ENCODE measurements around the gene C22orf15.

C22orf15 gene

GRCh38 chr22:23784215-23784732, 21.5 kb downstream of the C22orf15 start:
- no peaks in the 10 kb centered on the region for H3K9me3 Mint-ChIP-seq
- H3K4me3 Mint-ChIP-seq: no peak overlapping the region
- no peak for DNase-seq
- no peak for TF ChIP-seq CTCF (IDR thresholded peaks at IDR 0.05)
- H3K27me3 Mint-ChIP-seq (ENCODE audit: low read depth, poor library complexity): no peaks in the 10 kb centered on the region
- H3K36me3 Mint-ChIP-seq (ENCODE audit: low read depth): peaks cover under 1% of the 10 kb centered on the region
- no peak overlapping the region for H3K27ac Mint-ChIP-seq
- peaks cover 43% of the 10 kb centered on the region for H3K4me1 Mint-ChIP-seq

DNA sequence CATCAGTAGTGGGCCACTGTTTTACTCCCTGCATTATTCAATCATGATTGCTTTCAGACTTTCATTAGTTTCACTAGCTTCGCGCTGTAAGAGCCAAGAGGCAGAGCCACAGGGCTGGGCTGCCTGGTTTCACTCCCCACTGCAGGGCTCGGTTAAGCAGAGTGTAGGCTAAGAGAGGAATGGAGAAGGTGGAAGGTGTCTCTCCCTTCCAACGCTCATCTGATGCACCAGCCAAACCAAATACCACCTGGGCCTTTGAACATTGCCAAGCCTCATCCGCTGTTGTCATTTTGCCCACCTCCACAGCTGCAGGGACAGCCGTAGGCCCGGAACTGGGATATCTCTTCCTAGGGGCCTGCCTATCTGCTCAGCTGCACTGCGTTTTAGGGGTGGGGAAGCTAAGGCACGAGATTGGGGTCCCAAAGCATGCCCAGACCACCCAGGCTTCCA, 23.5 kb downstream of the C22orf15 start:
- no peak for DNase-seq
- peak overlapping the region; percentile 93 for H3K4me3 Mint-ChIP-seq
- peaks cover 43% of the 10 kb centered on the region for H3K4me1 Mint-ChIP-seq
- H3K27ac Mint-ChIP-seq: peak overlapping the region; percentile 92
- no peaks in the 10 kb centered on the region for H3K27me3 Mint-ChIP-seq (ENCODE audit: low read depth, poor library complexity)
- H3K9me3 Mint-ChIP-seq: no peaks in the 10 kb centered on the region
- TF ChIP-seq CTCF (IDR thresholded peaks at IDR 0.05): no peak
- H3K36me3 Mint-ChIP-seq (ENCODE audit: low read depth): peaks cover 9% of the 10 kb centered on the region

DNA sequence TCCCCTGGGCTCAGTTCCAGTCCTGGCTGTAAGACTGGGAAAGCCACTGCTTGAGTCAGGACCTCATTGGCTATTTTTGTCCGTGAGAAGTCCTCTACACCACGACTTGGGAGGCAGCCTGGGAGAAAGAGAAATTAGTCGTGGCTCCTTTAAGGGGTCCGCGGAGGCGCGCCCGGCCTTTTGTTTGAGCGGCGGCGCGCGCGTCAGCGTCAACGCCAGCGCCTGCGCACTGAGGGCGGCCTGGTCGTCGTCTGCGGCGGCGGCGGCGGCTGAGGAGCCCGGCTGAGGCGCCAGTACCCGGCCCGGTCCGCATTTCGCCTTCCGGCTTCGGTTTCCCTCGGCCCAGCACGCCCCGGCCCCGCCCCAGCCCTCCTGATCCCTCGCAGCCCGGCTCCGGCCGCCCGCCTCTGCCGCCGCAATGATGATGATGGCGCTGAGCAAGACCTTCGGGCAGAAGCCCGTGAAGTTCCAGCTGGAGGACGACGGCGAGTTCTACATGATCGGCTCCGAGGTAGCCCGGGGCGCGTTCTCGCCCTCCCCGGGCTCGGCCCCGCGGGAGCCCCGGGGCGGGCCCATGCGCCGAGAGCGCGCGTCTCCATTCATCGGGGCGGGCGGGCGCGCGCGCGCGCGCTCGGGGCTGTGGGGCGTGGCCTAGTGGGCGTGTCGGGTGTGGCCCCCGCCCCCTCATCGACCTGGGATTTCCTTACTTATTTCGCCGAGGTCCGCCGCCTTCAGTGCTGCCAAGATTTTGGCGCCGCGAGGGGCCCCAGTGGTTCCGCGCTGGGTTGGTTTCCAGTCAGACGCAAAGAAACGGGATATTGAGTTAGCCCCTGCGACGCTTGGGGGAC, 24.2 kb downstream of the C22orf15 start, which contains the start of gene SMARCB1:
Gene SMARCB1, plus strand, starts transcription at position 215 of the 848 bp plus-strand sequence. Its CDS starts 204 bp downstream, at position 419.
- peak within 1 kb of the TSS; percentile 93 for H3K4me3 Mint-ChIP-seq

DNA sequence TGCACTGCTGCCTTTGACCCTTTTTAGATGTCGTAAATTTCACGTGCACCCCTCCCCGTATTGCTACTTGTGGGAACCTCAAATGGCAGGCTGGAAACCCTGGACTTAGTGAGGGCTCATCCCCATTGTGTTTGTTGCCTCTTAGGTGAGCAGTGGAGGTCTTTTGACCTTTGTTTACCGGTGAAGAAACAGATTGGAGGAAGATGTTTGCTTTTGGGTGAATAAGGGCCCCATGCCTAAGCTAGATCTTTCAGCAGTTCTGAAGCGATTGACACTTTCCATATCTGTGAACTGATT, 24.8 kb downstream of the C22orf15 start:
- H3K4me1 Mint-ChIP-seq: peaks cover 46% of the 10 kb centered on the region
- no peaks in the 10 kb centered on the region for H3K9me3 Mint-ChIP-seq
- H3K36me3 Mint-ChIP-seq (ENCODE audit: low read depth): peaks cover 15% of the 10 kb centered on the region
- peak overlapping the region; percentile 27 for H3K27ac Mint-ChIP-seq
- DNase-seq: no peak
- TF ChIP-seq CTCF (IDR thresholded peaks at IDR 0.05): no peak
- H3K27me3 Mint-ChIP-seq (ENCODE audit: low read depth, poor library complexity): no peaks in the 10 kb centered on the region
- peak overlapping the region; percentile 93 for H3K4me3 Mint-ChIP-seq

More for the DNA sequence above, 24.2 kb downstream of the C22orf15 start, which contains the start of gene SMARCB1:
- peak; percentile 88 for DNase-seq
- Mint-ChIP-seq H3K4me1 (peaks cover 44% of the 10 kb centered on the region), H3K36me3 (ENCODE audit: low read depth) (peaks cover 9% of the 10 kb centered on the region), H3K27me3 (ENCODE audit: low read depth, poor library complexity) (no peaks in the 10 kb centered on the region), H3K27ac (peak within 1 kb of the TSS; percentile 92), H3K9me3 (no peaks in the 10 kb centered on the region)
- no peak for TF ChIP-seq CTCF (IDR thresholded peaks at IDR 0.05)

GRCh38 chr22:23787910-23788309, 25.1 kb downstream of the C22orf15 start:
- peaks cover 19% of the 10 kb centered on the region for H3K36me3 Mint-ChIP-seq (ENCODE audit: low read depth)
- no peaks in the 10 kb centered on the region for H3K9me3 Mint-ChIP-seq
- H3K27ac Mint-ChIP-seq: peak overlapping the region; percentile 27
- no peak for DNase-seq
- no peaks in the 10 kb centered on the region for H3K27me3 Mint-ChIP-seq (ENCODE audit: low read depth, poor library complexity)
- TF ChIP-seq CTCF (IDR thresholded peaks at IDR 0.05): no peak
- H3K4me3 Mint-ChIP-seq: peak overlapping the region; percentile 93
- peaks cover 48% of the 10 kb centered on the region for H3K4me1 Mint-ChIP-seq
